GM04504 (cell line): ENCODE results near the gene RHBDD3.
"Not testable (repeated sequence)": the region's sequence is repeated elsewhere in the genome, so short reads cannot be mapped to it uniquely, and the experiment has no call there.

Experiments used
- DNase-seq: peaks from one replicate; pipeline ENCODE4 v3.0.0-alpha.2; 2012; ENCODE audit warnings: low read depth

RHBDD3 gene

GRCh38 chr22:29251981-29252911, 15.5 kb downstream of the RHBDD3 start:
- no peak for DNase-seq

GRCh38 chr22:29251265-29251664, 16.5 kb downstream of the RHBDD3 start:
- DNase-seq: no peak

GRCh38 chr22:29247891-29248290, 19.9 kb downstream of the RHBDD3 start:
- DNase-seq: not testable (repeated sequence)

DNA sequence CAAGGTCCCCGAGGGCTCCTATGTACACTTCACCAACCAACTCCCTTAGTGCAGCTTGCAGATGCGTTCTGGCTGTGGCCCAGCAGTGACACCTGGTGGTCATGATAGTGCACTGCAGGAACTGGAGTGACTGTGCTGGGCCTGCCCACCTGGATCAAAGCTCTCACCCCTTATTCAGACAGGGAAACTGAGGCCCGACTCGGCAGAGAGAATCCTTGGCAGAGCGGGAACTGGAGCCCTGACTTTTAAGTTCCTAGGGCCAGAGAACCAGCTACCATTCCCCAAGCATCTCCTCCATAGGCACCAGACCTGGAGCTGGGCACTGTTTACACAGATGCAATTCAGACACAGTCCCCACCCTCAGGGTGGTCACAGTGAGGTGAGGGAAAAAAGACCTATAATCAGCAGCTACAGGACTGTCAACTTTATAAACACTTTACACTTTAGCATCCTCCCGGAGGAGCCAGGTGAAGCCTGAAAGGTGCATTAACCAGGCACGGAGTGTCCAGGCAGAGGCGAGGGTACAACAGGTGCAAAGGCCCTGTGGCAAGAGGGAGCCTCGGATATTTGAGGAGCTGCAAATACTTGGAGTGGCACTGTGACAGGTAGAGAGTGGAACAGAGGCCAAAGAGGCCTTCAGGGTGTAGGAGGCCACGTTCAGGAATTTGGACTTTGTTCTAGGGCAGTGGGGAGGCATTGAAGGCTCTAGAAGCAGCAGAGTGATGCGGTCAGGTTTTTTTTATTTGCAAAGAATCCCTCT, 22.0 kb downstream of the RHBDD3 start:
- DNase-seq: no peak

GRCh38 chr22:29244785-29245625, 22.8 kb downstream of the RHBDD3 start:
- DNase-seq: no peak

GRCh38 chr22:29243874-29244446, 23.8 kb downstream of the RHBDD3 start:
- DNase-seq: no peak

DNA sequence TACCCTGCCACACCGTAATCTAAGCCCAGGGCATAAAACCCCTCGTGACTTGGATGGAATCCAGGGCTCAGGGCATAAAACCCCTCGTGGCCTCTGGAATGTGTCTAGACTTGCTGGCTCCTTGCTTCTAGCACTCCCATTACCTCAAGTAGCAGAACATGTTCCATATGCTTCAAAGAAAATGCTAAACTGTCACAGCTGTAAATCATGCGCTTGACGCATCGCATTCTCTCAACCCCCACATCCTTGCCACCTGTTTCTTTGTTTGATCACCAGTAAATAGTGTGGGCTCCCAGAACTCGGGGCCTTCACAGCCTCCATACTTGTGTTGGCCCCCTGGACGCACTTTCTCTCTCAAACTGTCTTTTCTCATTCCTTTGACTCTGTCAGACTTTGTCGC, 27.3 kb downstream of the RHBDD3 start:
- DNase-seq: not testable (repeated sequence)

GRCh38 chr22:29233277-29233877, 34.4 kb downstream of the RHBDD3 start:
- no peak for DNase-seq

- no peak for DNase-seq
Measured at GRCh38 chr22:29231971-29232959, 35.5 kb downstream of the RHBDD3 start.

- DNase-seq: no peak
Measured at GRCh38 chr22:29230972-29231875, 36.6 kb downstream of the RHBDD3 start.

DNA sequence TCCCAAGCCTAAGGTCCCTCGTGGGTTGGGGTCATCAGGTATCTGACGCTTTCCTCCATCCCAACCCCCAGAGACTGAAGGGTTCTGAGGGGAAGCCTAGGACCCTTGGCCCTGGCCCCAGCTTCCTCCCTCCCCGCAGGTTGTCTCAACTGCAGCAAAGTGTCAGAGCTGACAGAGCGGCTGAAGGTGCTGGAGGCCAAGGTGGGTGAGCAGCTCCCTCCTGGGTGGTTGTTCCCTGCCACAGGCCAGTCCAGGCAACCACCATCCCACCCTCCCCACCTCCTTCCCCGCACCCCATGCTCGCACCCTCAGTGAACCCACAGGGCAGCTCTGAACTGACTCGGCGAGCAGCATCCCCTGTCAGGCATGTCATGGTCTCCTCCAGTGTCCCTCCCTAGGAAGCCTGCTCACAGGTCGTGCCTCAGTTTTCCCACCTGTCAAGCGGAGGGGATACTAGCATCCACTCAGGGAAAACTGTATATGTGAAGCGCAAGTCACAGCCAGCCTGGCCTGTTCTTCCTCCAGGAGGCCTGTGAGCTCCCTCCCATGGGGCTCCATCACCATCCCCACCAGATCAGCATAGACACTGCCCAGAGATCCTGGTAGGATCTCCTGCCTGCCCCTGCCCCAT, 41.3 kb downstream of the RHBDD3 start:
- no peak for DNase-seq

DNA sequence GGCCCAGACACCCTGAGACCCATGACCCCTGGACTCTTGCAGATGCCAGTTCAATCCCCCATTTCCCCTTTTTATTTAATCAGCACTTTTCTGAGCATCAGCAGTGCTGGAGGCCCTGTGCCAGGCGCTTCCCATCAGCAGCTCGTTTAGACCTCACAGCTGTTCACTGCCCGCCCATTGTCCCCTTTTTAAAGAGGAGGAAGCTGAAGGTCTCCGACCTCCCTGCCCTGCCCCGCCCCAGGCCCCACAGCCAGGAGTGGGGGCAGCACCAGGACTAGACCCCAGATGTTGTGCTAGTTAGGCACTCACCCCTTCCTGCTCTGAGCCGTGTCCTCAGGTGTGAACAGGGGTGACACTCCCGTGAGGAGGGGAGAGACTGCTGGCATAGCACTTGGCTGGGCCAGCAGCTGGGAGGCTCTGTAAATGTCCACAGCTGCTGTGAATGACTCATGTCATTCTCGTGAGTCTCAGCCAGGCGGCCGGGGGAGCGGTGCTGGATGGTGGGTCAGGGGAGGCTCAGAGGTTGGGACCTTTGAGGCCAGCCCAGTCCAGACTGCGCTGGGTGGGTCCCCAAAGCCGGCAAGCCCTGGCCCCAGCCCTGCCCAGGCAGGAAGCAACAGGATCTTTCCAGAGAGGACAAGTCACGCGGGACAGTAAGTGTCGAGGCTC, 42.2 kb downstream of the RHBDD3 start:
- DNase-seq: no peak

DNA sequence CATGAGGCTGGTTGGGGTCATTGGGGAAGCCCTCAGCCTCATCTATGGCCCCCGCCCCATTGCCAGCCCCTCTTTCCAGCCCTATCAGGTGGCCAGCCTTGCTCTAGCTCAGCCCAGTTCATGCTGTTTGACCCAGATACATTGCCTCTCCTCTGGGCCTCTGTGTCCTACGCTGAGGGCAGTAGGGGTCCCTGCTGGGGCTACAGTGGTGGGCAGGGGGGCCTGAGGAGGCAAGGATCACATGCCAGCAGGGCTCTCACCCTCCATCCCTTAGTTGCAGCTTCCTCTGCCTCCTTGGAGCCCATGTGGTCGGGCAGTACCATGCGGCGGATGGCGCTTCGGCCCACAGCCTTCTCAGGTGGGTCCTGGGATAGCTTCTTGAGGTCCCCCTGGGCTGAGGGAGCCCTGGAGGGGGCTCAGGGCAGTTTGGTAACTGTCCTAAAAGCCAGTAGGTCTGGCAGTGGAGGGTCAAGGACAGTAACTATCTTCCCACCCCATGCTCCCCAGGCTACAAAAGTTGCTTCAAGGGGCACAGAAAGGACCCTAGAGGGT, 42.8 kb downstream of the RHBDD3 start:
- DNase-seq: no peak

GRCh38 chr22:29224121-29224858, 43.5 kb downstream of the RHBDD3 start:
- no peak for DNase-seq

DNA sequence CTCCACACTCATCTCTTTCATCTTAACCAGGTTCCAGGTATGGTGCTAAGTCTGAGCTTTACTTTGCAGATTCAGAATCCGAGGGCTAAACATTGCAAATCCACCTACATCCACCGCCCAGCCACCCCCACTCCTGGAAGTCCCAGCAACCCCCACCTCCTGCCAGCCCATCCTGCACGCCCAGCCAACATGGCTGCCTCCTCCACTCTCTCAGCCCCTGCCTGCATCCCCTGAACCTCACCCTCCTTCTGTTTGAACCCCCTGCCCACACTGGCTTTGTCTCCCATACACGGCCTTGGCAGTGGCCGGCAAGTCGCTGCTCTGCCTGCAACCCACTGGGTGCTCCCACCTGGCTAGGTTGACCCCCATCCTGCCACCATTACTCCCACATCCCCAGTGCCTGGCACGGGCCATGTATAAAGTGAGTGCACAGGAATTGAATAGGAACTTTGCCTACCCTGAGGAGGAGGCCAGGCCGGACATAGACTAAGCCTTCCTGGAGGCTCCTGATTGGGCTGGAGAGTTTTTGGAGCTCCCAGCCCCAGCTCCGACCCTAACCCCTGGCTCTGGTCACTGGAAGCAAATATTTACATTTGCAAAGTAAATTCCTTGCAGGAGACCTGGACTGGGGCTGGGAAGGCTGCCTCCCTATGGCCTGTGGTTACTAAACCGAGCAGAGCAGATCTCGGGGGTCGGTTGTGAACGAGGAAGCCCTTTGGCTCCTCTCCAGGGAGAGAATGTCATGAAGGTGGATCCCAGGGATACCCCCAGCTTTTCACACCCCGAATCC, 47.7 kb downstream of the RHBDD3 start:
- DNase-seq: no peak

DNA sequence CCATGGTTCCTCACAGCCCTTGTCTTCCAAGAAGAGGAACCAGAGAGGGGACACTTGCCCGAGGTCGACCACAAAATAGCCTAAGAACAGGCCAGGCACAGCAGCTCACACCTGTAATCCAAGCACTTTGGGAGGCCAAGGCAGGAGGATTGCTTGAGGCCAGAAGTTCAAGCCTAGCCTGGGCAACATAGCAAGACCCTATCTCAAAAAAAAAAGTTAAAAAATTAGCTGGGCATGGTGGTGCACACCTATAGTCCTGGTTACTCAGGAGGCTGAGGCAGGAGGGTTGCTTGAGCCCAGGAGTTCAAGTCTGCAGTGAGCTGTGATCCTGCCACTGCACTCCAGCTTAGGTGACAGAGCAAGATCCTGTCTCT, 48.4 kb downstream of the RHBDD3 start:
- not testable (repeated sequence) for DNase-seq
